GM23338 (cell line): Measurements from ENCODE around the gene PALM. TPM values are rescaled to one million over a fixed set of nuclear protein-coding genes. Genes with fewer than 3 reads are reported as not detected.

Source experiments
- ATAC-seq: fragments of 200-7000 bp; cut with Tn5 transposase; 3 replicates; pipeline ENCODE4 v1.9.1; 2020
- DNase-seq: peaks from one replicate; pipeline ENCODE4 v3.0.0-alpha.2; 2015; ENCODE audit warnings: low spot score
- H2AFZ ChIP-seq: fragments of 200-600 bp; sonication (generic); 2 replicates; pipeline ENCODE4 v1.8.0; 2016; ENCODE audit warnings: antibody characterized with exemption, mild to moderate bottlenecking, moderate library complexity
- H3F3A ChIP-seq: fragments of 200-600 bp; sonication (generic); replicated peaks from 2 replicates; pipeline ENCODE4 v1.8.0; 2017; ENCODE audit warnings: antibody characterized with exemption, mixed run types, low read depth
- H3K27ac ChIP-seq: fragments of 200-600 bp; sonication (generic); 2 replicates; pipeline ENCODE4 v1.6.1; 2016; ENCODE audit warnings: low read depth
- H3K27me3 ChIP-seq: fragments of 200-600 bp; sonication (generic); 2 replicates; pipeline ENCODE4 v1.8.0; 2016; ENCODE audit warnings: mild to moderate bottlenecking, mixed run types, moderate library complexity; ENCODE audit not compliant: insufficient read depth
- H3K36me3 ChIP-seq: fragments of 200-600 bp; sonication (generic); 2 replicates; pipeline ENCODE4 v1.8.0; 2016; ENCODE audit warnings: mild to moderate bottlenecking; ENCODE audit not compliant: insufficient read depth
- H3K4me1 ChIP-seq: fragments of 200-600 bp; sonication (generic); 2 replicates; pipeline ENCODE4 v1.8.0; 2016; ENCODE audit warnings: mild to moderate bottlenecking, moderate library complexity; ENCODE audit not compliant: insufficient read depth
- H3K4me2 ChIP-seq: fragments of 200-600 bp; sonication (generic); 2 replicates; pipeline ENCODE4 v1.7.1; 2017; ENCODE audit warnings: mixed run types
- H3K4me3 ChIP-seq: fragments of 200-600 bp; sonication (generic); 2 replicates; pipeline ENCODE4 v1.6.1; 2016; ENCODE audit warnings: mixed run types
- H3K79me2 ChIP-seq: fragments of 200-600 bp; sonication (generic); replicated peaks from 2 replicates; pipeline ENCODE4 v1.8.0; 2017; ENCODE audit warnings: mild to moderate bottlenecking; ENCODE audit not compliant: insufficient read depth
- H3K9me2 ChIP-seq: fragments of 200-600 bp; sonication (generic); 2 replicates; pipeline ENCODE4 v1.8.0; 2017; ENCODE audit not compliant: insufficient read depth
- H4K20me1 ChIP-seq: fragments of 200-600 bp; sonication (generic); replicated peaks from 2 replicates; pipeline ENCODE4 v1.8.0; 2017; ENCODE audit warnings: mild to moderate bottlenecking; ENCODE audit not compliant: insufficient read depth
- H3K27ac Mint-ChIP-seq: 2 replicates; pipeline ENCODE4 v1.8.0; 2020; ENCODE audit warnings: inconsistent platforms, mild to moderate bottlenecking, moderate library complexity, mixed read lengths
- H3K27me3 Mint-ChIP-seq: 3 replicates; pipeline ENCODE4 v1.8.0; 2022; ENCODE audit warnings: low read depth, mild to moderate bottlenecking, moderate library complexity, mixed read lengths, inconsistent platforms; ENCODE audit not compliant: insufficient read depth, poor library complexity
- H3K36me3 Mint-ChIP-seq: 3 replicates; pipeline ENCODE4 v1.8.0; 2021; ENCODE audit warnings: low read depth, mild to moderate bottlenecking, inconsistent platforms, moderate library complexity, mixed read lengths
- H3K4me1 Mint-ChIP-seq: 3 replicates; pipeline ENCODE4 v1.8.0; 2020; ENCODE audit warnings: mild to moderate bottlenecking, inconsistent platforms, mixed read lengths
- H3K4me3 Mint-ChIP-seq: 3 replicates; pipeline ENCODE4 v1.8.0; 2021; ENCODE audit warnings: moderate library complexity, mild to moderate bottlenecking, inconsistent platforms, mixed read lengths
- H3K9me3 Mint-ChIP-seq: 3 replicates; pipeline ENCODE4 v1.8.0; 2020; ENCODE audit warnings: moderate library complexity, mild to moderate bottlenecking, inconsistent platforms, mixed read lengths
- CREB1 ChIP-seq: fragments of 250-450 bp; sonication (Bioruptor Pico); IDR thresholded peaks from 2 replicates; pipeline ENCODE4 v1.5.0; 2020; ENCODE audit warnings: low read depth, mild to moderate bottlenecking, moderate library complexity
- EZH2 ChIP-seq: fragments of 200-600 bp; sonication (generic); IDR thresholded peaks from one replicate; pipeline ENCODE4 v1.8.0; 2017; ENCODE audit warnings: antibody characterized with exemption, mild to moderate bottlenecking, low read depth; ENCODE audit not compliant: unreplicated experiment
- NANOG ChIP-seq: IDR thresholded peaks from 2 replicates; pipeline ENCODE4 v1.6.1; 2016; ENCODE audit warnings: antibody characterized with exemption, borderline replicate concordance
- POLR2AphosphoS5 ChIP-seq: IDR thresholded peaks from 2 replicates; pipeline ENCODE4 v1.6.1; 2016; ENCODE audit warnings: antibody characterized with exemption, low read depth
- STAT1 ChIP-seq: IDR thresholded peaks from one replicate; pipeline ENCODE4 v1.6.1; 2016; ENCODE audit warnings: antibody characterized with exemption; ENCODE audit not compliant: unreplicated experiment
- ZNF114 ChIP-seq: fragments of 250-450 bp; sonication (Bioruptor Pico); IDR thresholded peaks from 2 replicates; pipeline ENCODE4 v1.5.0; 2020; ENCODE audit warnings: mild to moderate bottlenecking, moderate library complexity
- ZNF331 ChIP-seq: fragments of 250-450 bp; sonication (Bioruptor Pico); IDR thresholded peaks from 2 replicates; pipeline ENCODE4 v1.5.0; 2020; ENCODE audit warnings: low read depth, mild to moderate bottlenecking, moderate library complexity
- polyA plus RNA-seq: library from polyadenylated mRNA; unstranded; fragments of >200 nt; fragmentation: Nextera tagmentation; extraction: Ambion mirVana; gene quantifications from 2 replicates; pipeline ENCODE4 v1.2.1, GENCODE V29; 2016
- total RNA-seq: library from RNA; depleted of rRNA; stranded (reverse); fragments of >200 nt; shearing (Covaris generic); gene quantifications from 2 replicates; pipeline ENCODE4 v1.2.3, GENCODE V29; 2014
- TF ChIP-seq, protein P1 (sequence below): IDR thresholded peaks from 2 replicates; pipeline ENCODE4 v1.6.1; 2016; ENCODE audit warnings: antibody characterized with exemption
- TF ChIP-seq, protein P2 (sequence below), 2 experiments: fragments of 200-600 bp in 1 of 2; sonication (generic) in 1 of 2; conservative IDR thresholded peaks; 2 replicates each; pipeline versions ENCODE4 v1.5.1 to v1.6.1; 2016 to 2017; ENCODE audit warnings: antibody characterized with exemption in 2 of 2, low read depth in 2 of 2, mild to moderate bottlenecking in 2 of 2, moderate library complexity in 1 of 2

PALM gene
- total and polyA plus RNA-seq, 2 experiments from 2014 or later: 3.8 to 26.1 TPM

DNA sequence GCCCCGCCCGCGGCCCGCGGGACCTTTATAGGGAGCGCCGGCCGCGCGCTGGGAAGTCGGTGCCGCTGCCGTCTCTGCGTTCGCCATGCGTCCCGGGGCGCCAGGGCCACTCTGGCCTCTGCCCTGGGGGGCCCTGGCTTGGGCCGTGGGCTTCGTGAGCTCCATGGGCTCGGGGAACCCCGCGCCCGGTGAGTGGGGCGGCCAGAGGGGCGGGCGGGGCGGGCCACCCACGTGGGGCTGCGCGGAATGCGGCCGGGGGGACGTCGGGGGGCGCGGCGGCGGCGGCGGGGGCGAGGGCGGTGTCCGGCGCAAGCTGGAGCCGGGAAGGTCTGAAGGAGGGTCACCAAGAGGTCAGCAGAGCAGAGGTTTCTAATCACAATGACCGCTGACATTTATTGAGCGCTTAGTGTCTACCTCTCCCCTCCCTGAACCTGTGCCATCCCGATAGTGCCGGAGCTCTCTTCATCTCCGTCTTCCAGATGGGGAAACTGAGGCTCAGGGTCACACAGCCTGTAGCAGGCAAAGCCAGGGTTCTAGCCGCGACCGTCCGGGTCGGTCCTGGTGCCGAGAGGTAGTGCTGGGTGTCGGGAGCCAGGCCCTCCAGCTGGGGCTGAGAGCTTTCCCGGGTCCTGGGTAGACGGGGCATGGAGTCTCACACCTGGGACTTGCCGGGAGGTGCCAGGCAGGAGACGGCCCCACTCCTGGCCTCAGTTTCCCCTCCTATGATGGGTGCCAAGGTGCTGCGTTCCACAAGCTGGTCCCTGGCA lies 32.2 kb upstream of the PALM start, which contains the start of gene FSTL3:
Gene FSTL3 (plus strand): TSS at position 54 of the 767 bp plus-strand sequence. CDS start 32 bp downstream, at position 86.
- Histone ChIP-seq H3K4me2 (no peak within 1 kb of the TSS; the same call in 1 of the 2 replicates), H3K27ac (no peak within 1 kb of the TSS), H3K36me3 (no peaks in the 10 kb centered on the region), H3K9me2 (no peaks in the 10 kb centered on the region), H3K79me2 (no peaks in the 10 kb centered on the region), H2AFZ (no peak within 1 kb of the TSS), H3K4me3 (peak within 1 kb of the TSS; percentile 43; the same call in 1 of the 2 replicates), H3F3A (peaks cover 8% of the 10 kb centered on the region; the same call in 1 of the 2 replicates), H3K27me3 (peaks cover 16% of the 10 kb centered on the region), H4K20me1 (no peaks in the 10 kb centered on the region), H3K4me1 (0 out of 2 replicates have a peak, but pooled peaks cover 3% of the 10 kb centered on the region)
- TF ChIP-seq CREB1 (CRISPR knock-in tag): no peak
- no peaks in the 10 kb centered on the region; the same call in 2 of the 3 replicates for H3K4me1 Mint-ChIP-seq
- no peaks in the 10 kb centered on the region for H3K9me3 Mint-ChIP-seq
- H3K27me3 Mint-ChIP-seq: peaks cover 31% of the 10 kb centered on the region
- H3K27ac Mint-ChIP-seq: no peak within 1 kb of the TSS
- ATAC-seq: no peak
- DNase-seq: no peak
- no peaks in the 10 kb centered on the region for H3K36me3 Mint-ChIP-seq
- peak within 1 kb of the TSS; percentile 54 for H3K4me3 Mint-ChIP-seq

DNA sequence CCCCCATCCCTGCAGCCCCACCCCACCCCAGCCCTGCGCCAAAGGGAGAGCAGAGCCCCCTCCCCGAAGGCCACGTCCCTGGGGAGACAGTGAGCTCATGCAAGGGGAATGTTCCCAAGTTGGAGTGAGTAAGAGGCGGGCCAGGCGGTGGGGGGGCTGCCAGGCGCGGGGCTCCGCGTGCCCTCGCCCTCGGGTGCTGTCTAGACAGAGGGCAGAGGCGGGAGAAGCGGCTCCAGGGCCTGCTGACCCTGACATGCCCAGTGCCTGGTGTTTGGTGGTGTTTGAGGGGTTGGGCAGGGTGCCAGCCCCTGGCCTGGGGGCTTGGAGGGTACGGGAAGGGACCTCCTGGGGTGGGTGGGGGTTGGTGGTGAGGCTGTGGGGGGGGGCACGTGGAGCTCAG lies 31.5 kb upstream of the PALM start:
- DNase-seq (no peak), ATAC-seq (no peak)
- Histone ChIP-seq H3K4me3 (no peak overlapping the region), H3K4me1 (0 out of 2 replicates have a peak, but pooled peaks cover 3% of the 10 kb centered on the region), H3K79me2 (no peaks in the 10 kb centered on the region), H2AFZ (no peak overlapping the region), H3K4me2 (no peak overlapping the region), H4K20me1 (no peaks in the 10 kb centered on the region), H3K36me3 (no peaks in the 10 kb centered on the region), H3F3A (peaks cover 8% of the 10 kb centered on the region; the same call in 1 of the 2 replicates), H3K27me3 (peaks cover 16% of the 10 kb centered on the region), H3K27ac (no peak overlapping the region), H3K9me2 (no peaks in the 10 kb centered on the region)
- H3K4me3 Mint-ChIP-seq: no peak overlapping the region
- H3K4me1 Mint-ChIP-seq: no peaks in the 10 kb centered on the region; the same call in 2 of the 3 replicates
- no peaks in the 10 kb centered on the region for H3K36me3 Mint-ChIP-seq
- no peaks in the 10 kb centered on the region for H3K9me3 Mint-ChIP-seq
- peaks cover 31% of the 10 kb centered on the region for H3K27me3 Mint-ChIP-seq
- TF ChIP-seq, protein P1, sequence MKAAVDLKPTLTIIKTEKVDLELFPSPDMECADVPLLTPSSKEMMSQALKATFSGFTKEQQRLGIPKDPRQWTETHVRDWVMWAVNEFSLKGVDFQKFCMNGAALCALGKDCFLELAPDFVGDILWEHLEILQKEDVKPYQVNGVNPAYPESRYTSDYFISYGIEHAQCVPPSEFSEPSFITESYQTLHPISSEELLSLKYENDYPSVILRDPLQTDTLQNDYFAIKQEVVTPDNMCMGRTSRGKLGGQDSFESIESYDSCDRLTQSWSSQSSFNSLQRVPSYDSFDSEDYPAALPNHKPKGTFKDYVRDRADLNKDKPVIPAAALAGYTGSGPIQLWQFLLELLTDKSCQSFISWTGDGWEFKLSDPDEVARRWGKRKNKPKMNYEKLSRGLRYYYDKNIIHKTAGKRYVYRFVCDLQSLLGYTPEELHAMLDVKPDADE: no peak
- TF ChIP-seq STAT1 (no peak), EZH2 (no peak), ZNF331 (CRISPR knock-in tag) (no peak), ZNF114 (CRISPR knock-in tag) (no peak), NANOG (no peak), POLR2AphosphoS5 (no peak)
- TF ChIP-seq, protein P2, sequence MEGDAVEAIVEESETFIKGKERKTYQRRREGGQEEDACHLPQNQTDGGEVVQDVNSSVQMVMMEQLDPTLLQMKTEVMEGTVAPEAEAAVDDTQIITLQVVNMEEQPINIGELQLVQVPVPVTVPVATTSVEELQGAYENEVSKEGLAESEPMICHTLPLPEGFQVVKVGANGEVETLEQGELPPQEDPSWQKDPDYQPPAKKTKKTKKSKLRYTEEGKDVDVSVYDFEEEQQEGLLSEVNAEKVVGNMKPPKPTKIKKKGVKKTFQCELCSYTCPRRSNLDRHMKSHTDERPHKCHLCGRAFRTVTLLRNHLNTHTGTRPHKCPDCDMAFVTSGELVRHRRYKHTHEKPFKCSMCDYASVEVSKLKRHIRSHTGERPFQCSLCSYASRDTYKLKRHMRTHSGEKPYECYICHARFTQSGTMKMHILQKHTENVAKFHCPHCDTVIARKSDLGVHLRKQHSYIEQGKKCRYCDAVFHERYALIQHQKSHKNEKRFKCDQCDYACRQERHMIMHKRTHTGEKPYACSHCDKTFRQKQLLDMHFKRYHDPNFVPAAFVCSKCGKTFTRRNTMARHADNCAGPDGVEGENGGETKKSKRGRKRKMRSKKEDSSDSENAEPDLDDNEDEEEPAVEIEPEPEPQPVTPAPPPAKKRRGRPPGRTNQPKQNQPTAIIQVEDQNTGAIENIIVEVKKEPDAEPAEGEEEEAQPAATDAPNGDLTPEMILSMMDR (conservative IDR thresholded peaks at IDR 0.05; ENCODE audit: low read depth in 2 of 2): no peak
- no peak overlapping the region for H3K27ac Mint-ChIP-seq
